K562 (cell line): ENCODE measurements around the gene TMEM185B.
"Not testable (repeated sequence)": the region's sequence is repeated elsewhere in the genome, so short reads cannot be mapped to it uniquely, and the experiment has no call there.

ENCODE experiments used
- CTCF ChIP-seq, 3 experiments: IDR thresholded peaks in 2 of 3; conservative IDR thresholded peaks in 1 of 3; 2 replicates each; pipeline ENCODE4 v1.5.1; 2011 to 2012; ENCODE audit warnings: low read length in 3 of 3, mild to moderate bottlenecking in 3 of 3, control low read depth in 2 of 3, improper control_type of control experiment in 1 of 3, inconsistent platforms in 1 of 3, low read depth in 1 of 3, mixed read lengths in 1 of 3, moderate library complexity in 1 of 3; ENCODE audit not compliant: insufficient read depth in 2 of 3
- FOXJ3 ChIP-seq: sonication (generic); formaldehyde crosslinking; IDR thresholded peaks from 2 replicates; pipeline ENCODE4 v1.4.0; 2020; ENCODE audit warnings: mild to moderate bottlenecking, missing genetic modification reagents
- LARP7 ChIP-seq: fragments of 450-650 bp; IDR thresholded peaks from 2 replicates; pipeline ENCODE4 v1.6.1; 2016
- RFX5 ChIP-seq: IDR thresholded peaks from 2 replicates; pipeline ENCODE4 v1.6.1; 2011; ENCODE audit warnings: low read depth, mild to moderate bottlenecking, improper control_type of control experiment, low read length
- SIN3B ChIP-seq: fragments of 450-650 bp; IDR thresholded peaks from 2 replicates; pipeline ENCODE4 v1.6.1; 2017; ENCODE audit warnings: low read depth, mild to moderate bottlenecking, moderate library complexity
- ZNF174 ChIP-seq: fragments of 250-450 bp; sonication (Bioruptor Pico); IDR thresholded peaks from 2 replicates; pipeline ENCODE4 v1.4.0; 2020; ENCODE audit warnings: mild to moderate bottlenecking
- ZZZ3 ChIP-seq: fragments of 450-650 bp; IDR thresholded peaks from 2 replicates; pipeline ENCODE4 v1.6.1; 2016; ENCODE audit warnings: antibody characterized with exemption, mild to moderate bottlenecking, moderate library complexity

GRCh38 chr2:120235158-120235557 lies 12.0 kb upstream of the TMEM185B start:
- not testable (repeated sequence) for TF ChIP-seq FOXJ3 (CRISPR knock-in tag); CTCF (IDR thresholded peaks at IDR 0.05 in 2 of 3, conservative IDR thresholded peaks at IDR 0.05 in 1 of 3; ENCODE audit: insufficient read depth in 2 of 3, low read depth in 1 of 3, low read length in 3 of 3); ZNF174; SIN3B; RFX5; LARP7; ZZZ3
